Psoas muscle (tissue), 8 donors: Measurements from ENCODE around the gene TGM6. TPM values are rescaled to one million over a fixed set of nuclear protein-coding genes. Genes with fewer than 3 reads are reported as not detected.

ENCODE experiments used
- ATAC-seq, 4 donors: fragments of 200-7000 bp; cut with Tn5 transposase; one replicate each; pipeline ENCODE4 v1.9.1; 2020; ENCODE audit warnings: moderate library complexity in 3 of 4, mild to moderate bottlenecking in 2 of 4
- DNase-seq, 2 donors: peaks; one replicate each; pipeline ENCODE4 v3.0.0-alpha.2; 2020
- H3K27ac ChIP-seq: fragments of 200-600 bp; one replicate; pipeline ENCODE4 v1.8.0; 2022
- H3K27me3 ChIP-seq, 3 donors: fragments of 200-600 bp in 1 of 3; one replicate each; pipeline versions ENCODE4 v1.6.1 to v1.8.0; 2013 to 2022; ENCODE audit warnings: low read length in 2 of 3, mild to moderate bottlenecking in 2 of 3, moderate library complexity in 1 of 3; ENCODE audit not compliant: insufficient read depth in 3 of 3
- H3K36me3 ChIP-seq, 2 donors: fragments of 200-600 bp in 1 of 2; one replicate each; pipeline versions ENCODE4 v1.6.1 to v1.8.0; 2013 to 2022; ENCODE audit warnings: low read depth in 1 of 2, mild to moderate bottlenecking in 1 of 2, moderate library complexity in 1 of 2; ENCODE audit not compliant: insufficient read depth in 1 of 2
- H3K4me1 ChIP-seq: fragments of 200-600 bp; one replicate; pipeline ENCODE4 v1.8.0; 2022
- H3K4me3 ChIP-seq: fragments of 200-600 bp; one replicate; pipeline ENCODE4 v1.8.0; 2022; ENCODE audit warnings: mild to moderate bottlenecking
- H3K9me3 ChIP-seq: fragments of 200-600 bp; one replicate; pipeline ENCODE4 v1.8.0; 2022
- WGBS, 3 donors: extraction: QIAGEN DNeasy Blood & Tissue Kit; methylation state at CpG; one replicate each; pipeline versions ENCODE4 v1.1.6 to v1.1.7; 2013; 5-methylcytosine and 5-hydroxymethylcytosine counted together
- intact Hi-C, 2 donors: fragments of 100-400 bp; cut with DNase I; formaldehyde crosslinking; loops; one replicate each; pipeline versions ENCODE4 v1.11.0 to v1.14.2; 2022
- polyA plus RNA-seq, 3 donors: library from polyadenylated mRNA; stranded (reverse); fragments of 200-250 nt; gene quantifications; one replicate each; pipeline ENCODE4 v1.2.3, GENCODE V29; 2013
- total RNA-seq, 4 donors: library from RNA; stranded (reverse); fragmentation: NEBNext Ultra II Directional in 2 of 4; extraction: Animal tissue kit (Norgen Biotek cat#: 25700) in 2 of 4; gene quantifications; one replicate each; pipeline versions ENCODE4 v1.2.1 to v1.2.4, GENCODE V29; 2021 to 2023
- TF ChIP-seq, protein P1 (sequence below): fragments of 200-600 bp; IDR thresholded peaks from one replicate; pipeline ENCODE4 v1.8.0; 2022; ENCODE audit warnings: antibody characterized with exemption
- donor health status: healthy with polysubstance abuse.
- donor health status: DM: no; HTN: no; CAD: no; lungs with moderate emphysema.
- donor health status: Bipolar disorder and iron deficiency.
- donor health status: healthy.
- donor health status: DM: yes; HTN: yes; CAD: no.
- donor health status: DM: no; HTN: no; CAD: no.
- donor health status: DM: no; HTN: no; CAD: no.
- donor health status: DM: yes; HTN: yes; CAD: no.

Gene TGM6
- total and polyA plus RNA-seq, 7 donors: not detected

DNA sequence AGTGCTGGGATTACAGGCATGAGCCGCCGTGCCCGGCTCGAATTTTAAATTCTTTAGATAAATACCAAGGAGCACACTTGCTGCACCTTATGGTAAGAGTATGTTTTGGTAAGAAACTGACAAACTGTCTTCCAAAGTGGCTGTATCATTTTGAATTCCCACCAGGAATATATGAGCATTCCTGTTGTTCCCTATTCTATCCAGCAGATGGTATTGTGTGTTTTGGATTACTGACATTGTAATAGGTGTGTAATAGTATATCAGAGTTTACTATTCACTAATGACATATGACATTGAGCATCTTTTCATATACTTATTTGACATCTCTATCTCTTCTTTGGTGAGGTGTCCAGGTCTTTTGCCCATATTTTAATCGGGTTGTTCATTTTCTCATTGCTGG, 40.5 kb downstream of the TGM6 start:
- intact Hi-C loops: no loop called here
- H3K27ac ChIP-seq: no peak overlapping the region
- H3K4me3 ChIP-seq: no peak overlapping the region
- 81 to 86% (median 85%) methylated on average over 5 of the region's 5 CpGs for WGBS, 3 donors
- no peak for DNase-seq
- H3K9me3 ChIP-seq: no peaks in the 10 kb centered on the region
- ATAC-seq: no peak
- H3K4me1 ChIP-seq: no peaks in the 10 kb centered on the region
- H3K27me3 ChIP-seq: peaks cover 0 to 4% (median 1%) of the 10 kb centered on the region in 3 donors
- H3K36me3 ChIP-seq: no peaks in the 10 kb centered on the region
- TF ChIP-seq, protein P1, sequence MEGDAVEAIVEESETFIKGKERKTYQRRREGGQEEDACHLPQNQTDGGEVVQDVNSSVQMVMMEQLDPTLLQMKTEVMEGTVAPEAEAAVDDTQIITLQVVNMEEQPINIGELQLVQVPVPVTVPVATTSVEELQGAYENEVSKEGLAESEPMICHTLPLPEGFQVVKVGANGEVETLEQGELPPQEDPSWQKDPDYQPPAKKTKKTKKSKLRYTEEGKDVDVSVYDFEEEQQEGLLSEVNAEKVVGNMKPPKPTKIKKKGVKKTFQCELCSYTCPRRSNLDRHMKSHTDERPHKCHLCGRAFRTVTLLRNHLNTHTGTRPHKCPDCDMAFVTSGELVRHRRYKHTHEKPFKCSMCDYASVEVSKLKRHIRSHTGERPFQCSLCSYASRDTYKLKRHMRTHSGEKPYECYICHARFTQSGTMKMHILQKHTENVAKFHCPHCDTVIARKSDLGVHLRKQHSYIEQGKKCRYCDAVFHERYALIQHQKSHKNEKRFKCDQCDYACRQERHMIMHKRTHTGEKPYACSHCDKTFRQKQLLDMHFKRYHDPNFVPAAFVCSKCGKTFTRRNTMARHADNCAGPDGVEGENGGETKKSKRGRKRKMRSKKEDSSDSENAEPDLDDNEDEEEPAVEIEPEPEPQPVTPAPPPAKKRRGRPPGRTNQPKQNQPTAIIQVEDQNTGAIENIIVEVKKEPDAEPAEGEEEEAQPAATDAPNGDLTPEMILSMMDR: no peak

DNA sequence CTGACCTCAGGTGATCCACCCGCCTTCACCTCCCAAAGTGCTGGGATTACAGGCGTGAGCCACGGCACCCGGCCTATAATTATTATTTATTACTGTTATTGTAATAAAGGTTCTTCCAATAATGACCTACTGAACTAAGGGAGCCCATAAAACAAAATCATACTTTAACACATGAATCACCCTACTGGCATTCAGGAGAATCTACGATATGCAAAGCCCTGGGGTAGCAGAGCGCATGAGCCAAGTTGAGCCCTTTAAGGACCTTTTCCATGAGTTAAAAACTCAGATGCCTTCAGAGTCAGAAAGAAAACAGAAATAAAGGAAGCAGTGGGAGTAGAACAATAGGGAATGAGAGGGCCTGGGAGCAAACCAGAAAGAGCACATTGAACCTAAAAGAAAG, 48.4 kb downstream of the TGM6 start:
- 64 to 72% (median 65%) methylated on average over 6 of the region's 6 CpGs for WGBS, 3 donors

DNA sequence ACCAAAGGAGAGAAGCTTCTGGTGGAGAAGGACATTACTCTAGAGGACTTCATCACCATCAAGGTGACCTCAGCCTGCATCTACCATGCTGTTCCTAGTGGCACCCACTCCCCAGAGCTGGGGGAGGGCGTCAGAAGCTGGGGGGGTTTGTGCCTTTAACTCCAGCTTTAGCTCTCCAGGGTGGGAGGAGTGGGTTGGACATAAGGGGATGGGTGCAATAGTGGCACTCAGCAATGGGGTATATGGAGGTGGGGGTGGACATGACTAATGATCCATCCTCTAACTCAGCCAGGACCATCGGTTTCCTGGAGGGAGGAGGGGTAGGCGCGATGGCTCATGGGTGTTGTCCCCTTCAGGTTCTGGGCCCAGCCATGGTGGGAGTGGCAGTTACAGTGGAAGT, 49.8 kb downstream of the TGM6 start:
- 67 to 79% (median 79%) methylated on average over 4 of the region's 4 CpGs for WGBS, 3 donors
- peaks cover 0 to 4% (median 0%) of the 10 kb centered on the region in 3 donors for H3K27me3 ChIP-seq

More for the DNA sequence above, 48.4 kb downstream of the TGM6 start:
- Histone ChIP-seq H3K4me3 (no peak overlapping the region), H3K36me3 (no peaks in the 10 kb centered on the region), H3K4me1 (no peaks in the 10 kb centered on the region), H3K27ac (no peak overlapping the region), H3K27me3 (peaks cover 0 to 4% (median 0%) of the 10 kb centered on the region in 3 donors), H3K9me3 (no peaks in the 10 kb centered on the region)
- DNase-seq: no peak
- TF ChIP-seq, protein P1: no peak
- intact Hi-C loops: no loop called here
- ATAC-seq: no peak

DNA sequence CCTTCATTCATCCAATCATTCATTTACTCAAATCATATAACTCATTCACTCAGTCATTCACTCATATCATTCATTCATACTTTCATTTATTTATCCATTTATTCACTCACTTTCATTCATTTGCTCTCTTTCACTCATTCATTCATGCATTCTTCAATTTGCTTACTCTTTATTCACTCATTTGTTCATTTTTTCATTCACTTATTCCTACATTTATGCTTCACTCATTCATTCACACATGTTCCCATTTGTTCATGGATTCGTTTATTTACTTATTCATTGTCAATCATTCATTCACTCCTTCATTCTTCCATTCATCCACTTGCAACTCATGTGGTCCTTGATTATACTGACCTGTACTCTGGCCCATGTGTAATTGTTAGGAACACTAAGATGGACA, 50.5 kb downstream of the TGM6 start:
- Histone ChIP-seq H3K4me3 (no peak overlapping the region), H3K27ac (no peak overlapping the region), H3K36me3 (no peaks in the 10 kb centered on the region), H3K9me3 (no peaks in the 10 kb centered on the region), H3K4me1 (no peaks in the 10 kb centered on the region), H3K27me3 (peaks cover 0 to 4% (median 0%) of the 10 kb centered on the region in 3 donors)
- 41 to 52% (median 48%) methylated on average over 1 of the region's 1 CpG for WGBS, 3 donors
- DNase-seq (no peak), ATAC-seq (no peak)
- intact Hi-C loops: no loop called here
- TF ChIP-seq, protein P1: no peak

More for the DNA sequence above, 49.8 kb downstream of the TGM6 start:
- ATAC-seq (no peak), DNase-seq (no peak)
- no peaks in the 10 kb centered on the region for H3K9me3 ChIP-seq
- H3K4me1 ChIP-seq: no peaks in the 10 kb centered on the region
- TF ChIP-seq, protein P1: no peak
- intact Hi-C loops: no loop called here
- H3K4me3 ChIP-seq: no peak overlapping the region
- H3K27ac ChIP-seq: no peak overlapping the region
- no peaks in the 10 kb centered on the region for H3K36me3 ChIP-seq

DNA sequence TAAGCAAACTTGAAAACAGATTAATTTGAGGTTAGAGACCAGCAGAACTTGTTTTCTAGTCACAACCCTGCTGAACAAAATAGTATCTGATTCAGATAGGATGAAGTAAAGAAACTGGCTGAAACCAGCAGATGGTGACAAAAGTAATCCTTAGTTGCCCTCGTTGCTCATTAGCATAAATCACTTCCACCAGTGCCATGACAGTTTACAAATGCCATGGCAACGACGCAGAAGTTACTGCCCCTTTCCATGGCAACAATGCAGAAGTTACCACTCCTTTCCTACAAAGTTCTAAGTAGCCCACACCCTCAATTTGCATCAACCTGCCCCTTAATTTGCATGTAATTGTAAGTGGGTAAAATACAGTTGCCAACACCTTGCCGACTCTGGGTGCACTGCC, 66.1 kb downstream of the TGM6 start:
- 57 to 65% (median 63%) methylated on average over 4 of the region's 4 CpGs for WGBS, 3 donors
- no peak for ATAC-seq
- H3K27me3 ChIP-seq: no peaks in the 10 kb centered on the region

More for the DNA sequence above, 66.1 kb downstream of the TGM6 start:
- no peak for DNase-seq
- Histone ChIP-seq H3K9me3 (no peaks in the 10 kb centered on the region), H3K36me3 (no peaks in the 10 kb centered on the region), H3K4me1 (no peaks in the 10 kb centered on the region), H3K27ac (no peak overlapping the region), H3K4me3 (no peak overlapping the region)
- intact Hi-C loops: no loop called here
- TF ChIP-seq, protein P1: no peak
